ENCODE results near the gene METTL9. TPM values are rescaled to one million over a fixed set of nuclear protein-coding genes. Genes with fewer than 3 reads are reported as not detected.

METTL9 gene
- total and polyA plus RNA-seq, 2 of the 13 experiments (the other 11 are each of a cell fraction or from before 2014, with no cell fraction given), result 123 to 204 TPM

DNA sequence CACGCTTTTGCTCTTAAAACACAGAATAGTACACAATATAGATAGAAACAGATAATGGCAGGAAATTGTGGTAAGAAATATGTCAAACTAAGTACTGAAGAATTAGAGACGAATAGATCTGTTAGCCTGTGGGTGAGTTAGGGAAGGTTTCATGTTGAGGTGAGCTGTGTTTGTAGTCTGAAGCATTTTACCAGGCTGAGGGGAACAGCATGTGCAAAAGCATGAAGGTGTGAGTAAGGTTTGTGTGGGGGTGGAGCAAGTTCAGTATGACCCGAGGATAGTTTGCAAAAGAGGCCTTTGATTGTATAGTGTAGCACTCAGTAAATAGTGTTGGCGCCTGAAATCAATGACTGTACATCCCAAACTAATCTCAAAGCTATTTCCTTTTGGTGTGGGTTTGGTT is 39.2 kb downstream of the METTL9 start:
- ChIA-PET CTCF (ENCODE audit: low intra/inter-chr PET ratio, low total read pairs) (interaction anchor here (3.7 kb wide), 1 partner anchor 56 kb away, joined by 40 read pairs; no protein-coding TSS in a partner anchor), POLR2A (interaction anchor here (0.9 to 1.5 kb wide), 5 partner anchors 9 to 118 kb away, joined by 3 to 4 read pairs (median 3); partner anchors contain the start of gene METTL9)
- Histone ChIP-seq H3K9ac (ENCODE audit: insufficient read depth, low read depth, low read length) (no peak overlapping the region), H2AFZ (ENCODE audit: low read length) (no peak overlapping the region), H3K4me1 (ENCODE audit: insufficient read depth, low read length) (peaks cover 29% of the 10 kb centered on the region), H4K20me1 (ENCODE audit: insufficient read depth, low read length) (peaks cover 9% of the 10 kb centered on the region), H3K9me3 (ENCODE audit: low read length) (no peaks in the 10 kb centered on the region), H3K36me3 (replicated peaks in 1 of 2; ENCODE audit: control insufficient read depth in 1 of 2, insufficient read depth in 2 of 2, low read length in 2 of 2) (0 out of 5 replicates have a peak, but pooled peaks cover 0 to 5% of the 10 kb centered on the region in 2 experiments), H3K4me2 (ENCODE audit: low read depth, low read length) (no peak overlapping the region), H3K27ac (ENCODE audit: extremely low read length, insufficient read depth, low read length) (no peak overlapping the region), H3K4me3 (replicated peaks in 1 of 3; ENCODE audit: insufficient read depth in 1 of 3, low read depth in 2 of 3, low read length in 3 of 3) (no peak overlapping the region), H3K27me3 (ENCODE audit: control insufficient read depth in 1 of 2, insufficient read depth in 2 of 2, low read length in 2 of 2) (no peaks in the 10 kb centered on the region), H3K79me2 (ENCODE audit: insufficient read depth, low read length) (no peaks in the 10 kb centered on the region)
- peak; percentile 91 for DNase-seq (ENCODE audit: low spot score)
- intact Hi-C loops (cut with micrococcal nuclease; ENCODE audit: unreplicated experiment) (loop anchor here (1.0 kb wide), 1 partner anchor 38 kb away; no protein-coding TSS in a partner anchor), in situ Hi-C loops (cut with HindIII; ENCODE audit: extremely low pct_ligation_motif_present, low pct_unique_long_range_greater_than_20kb) (loop anchor here (5.0 kb wide), 1 partner anchor 36 kb away; no protein-coding TSS in a partner anchor)
- FAIRE-seq, result peak; percentile 48
- ATAC-seq, result peak; percentile 93
- 37% methylated on average over 4 of the region's 4 CpGs for WGBS (ENCODE audit: low lambda C conversion rate)
- TSS peak; percentile 7 for BruUV-seq (replicated peaks)
- TF ChIP-seq ESRRA (CRISPR knock-in tag; IDR thresholded peaks at IDR 0.05; ENCODE audit: low read depth) (no peak), ZNF160 (CRISPR knock-in tag; IDR thresholded peaks at IDR 0.05) (peak; percentile 29; the same call in 1 of the 2 replicates), SOX13 (IDR thresholded peaks at IDR 0.05) (peak; percentile 79; the same call in 1 of the 2 replicates), SOX13 (CRISPR knock-in tag; conservative IDR thresholded peaks at IDR 0.05 in 1 of 2, IDR thresholded peaks at IDR 0.05 in 1 of 2) (peak in 1 of 2 experiments; percentile 79; a peak in 2 of 4 replicates), THAP11 (CRISPR knock-in tag; IDR thresholded peaks at IDR 0.05) (peak; percentile 49; the same call in 1 of the 2 replicates), RXRA (CRISPR knock-in tag; IDR thresholded peaks at IDR 0.05) (peak; percentile 64; the same call in 1 of the 2 replicates), PHF5A (CRISPR knock-in tag; IDR thresholded peaks at IDR 0.05; ENCODE audit: low read depth, unreplicated experiment) (peak; percentile 66), NFKBIZ (CRISPR knock-in tag; IDR thresholded peaks at IDR 0.05) (peak; percentile 64; the same call in 1 of the 2 replicates), KDM6A (CRISPR knock-in tag; IDR thresholded peaks at IDR 0.05; ENCODE audit: low read depth) (peak; percentile 61), CBFB (CRISPR knock-in tag; IDR thresholded peaks at IDR 0.05) (0 out of 2 replicates have a peak, but pooled peaks have one; percentile 41), ZNF503 (CRISPR knock-in tag; IDR thresholded peaks at IDR 0.05) (peak; percentile 90), LCORL (IDR thresholded peaks at IDR 0.05) (peak; percentile 20; the same call in 1 of the 2 replicates), LCORL (CRISPR knock-in tag; IDR thresholded peaks at IDR 0.05) (no peak), SAP130 (CRISPR knock-in tag; IDR thresholded peaks at IDR 0.05; ENCODE audit: low read depth) (peak; percentile 79), ZNF589 (CRISPR knock-in tag; conservative IDR thresholded peaks at IDR 0.05) (0 out of 2 replicates have a peak, but pooled peaks have one; percentile 40), ZNF260 (CRISPR knock-in tag; IDR thresholded peaks at IDR 0.05; ENCODE audit: borderline replicate concordance, low read depth) (no peak), CEBPB (IDR thresholded peaks at IDR 0.05; ENCODE audit: borderline replicate concordance, low read depth, low read length) (0 out of 2 replicates have a peak, but pooled peaks have one; percentile 35), NCOR1 (IDR thresholded peaks at IDR 0.05; ENCODE audit: borderline replicate concordance, low read length) (peak; percentile 47; the same call in 1 of the 2 replicates), ZNF205 (CRISPR knock-in tag; IDR thresholded peaks at IDR 0.05) (peak; percentile 95), FOXA1 (IDR thresholded peaks at IDR 0.05) (peak; percentile 53; the same call in 1 of the 2 replicates), FOXA1 (CRISPR knock-in tag; IDR thresholded peaks at IDR 0.05) (peak; percentile 90)
- TF ChIP-seq, protein P1, sequence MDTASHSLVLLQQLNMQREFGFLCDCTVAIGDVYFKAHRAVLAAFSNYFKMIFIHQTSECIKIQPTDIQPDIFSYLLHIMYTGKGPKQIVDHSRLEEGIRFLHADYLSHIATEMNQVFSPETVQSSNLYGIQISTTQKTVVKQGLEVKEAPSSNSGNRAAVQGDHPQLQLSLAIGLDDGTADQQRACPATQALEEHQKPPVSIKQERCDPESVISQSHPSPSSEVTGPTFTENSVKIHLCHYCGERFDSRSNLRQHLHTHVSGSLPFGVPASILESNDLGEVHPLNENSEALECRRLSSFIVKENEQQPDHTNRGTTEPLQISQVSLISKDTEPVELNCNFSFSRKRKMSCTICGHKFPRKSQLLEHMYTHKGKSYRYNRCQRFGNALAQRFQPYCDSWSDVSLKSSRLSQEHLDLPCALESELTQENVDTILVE (CRISPR knock-in tag; IDR thresholded peaks at IDR 0.05), result peak; percentile 42; the same call in 1 of the 2 replicates
- TF ChIP-seq, protein P2, sequence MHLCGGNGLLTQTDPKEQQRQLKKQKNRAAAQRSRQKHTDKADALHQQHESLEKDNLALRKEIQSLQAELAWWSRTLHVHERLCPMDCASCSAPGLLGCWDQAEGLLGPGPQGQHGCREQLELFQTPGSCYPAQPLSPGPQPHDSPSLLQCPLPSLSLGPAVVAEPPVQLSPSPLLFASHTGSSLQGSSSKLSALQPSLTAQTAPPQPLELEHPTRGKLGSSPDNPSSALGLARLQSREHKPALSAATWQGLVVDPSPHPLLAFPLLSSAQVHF (CRISPR knock-in tag; IDR thresholded peaks at IDR 0.05), result 0 out of 2 replicates have a peak, but pooled peaks have one; percentile 40

Data from HepG2 (cell line).